Hematopoietic multipotent progenitor cell treated with erythropoietin and hydrocortisone succinate and interleukin-3 and kit ligand, for 8 days (in vitro differentiated cells): Measurements from ENCODE around the gene ABCB11.
"Not testable (repeated sequence)": the region's sequence is repeated elsewhere in the genome, so short reads cannot be mapped to it uniquely, and the experiment has no call there.

Source experiments
- DNase-seq: peaks from one replicate; pipeline ENCODE4 v3.0.0-alpha.2; 2015

The ABCB11 gene

GRCh38 chr2:168874368-168875054 lies 156.6 kb downstream of the ABCB11 start:
- DNase-seq = no peak

- DNase-seq = not testable (repeated sequence)
These were observed 160.3 kb downstream of the ABCB11 start for GRCh38 chr2:168870824-168871223.
